OCI-LY7 (cell line): ENCODE measurements around the gene MN1.

Experiments used
- CTCF ChIP-seq: fragments of 200-600 bp; sonication (generic); conservative IDR thresholded peaks from 2 replicates; pipeline ENCODE4 v1.5.1; 2014; ENCODE audit warnings: mild to moderate bottlenecking, antibody characterized with exemption, low read length, moderate library complexity, mixed read lengths
- EZH2phosphoT487 ChIP-seq: fragments of 200-600 bp; sonication (generic); IDR thresholded peaks from 2 replicates; pipeline ENCODE4 v1.6.1; 2018; ENCODE audit warnings: low read depth, borderline replicate concordance, mild to moderate bottlenecking, mixed run types, antibody characterized with exemption, low read length, moderate library complexity, mixed read lengths

DNA sequence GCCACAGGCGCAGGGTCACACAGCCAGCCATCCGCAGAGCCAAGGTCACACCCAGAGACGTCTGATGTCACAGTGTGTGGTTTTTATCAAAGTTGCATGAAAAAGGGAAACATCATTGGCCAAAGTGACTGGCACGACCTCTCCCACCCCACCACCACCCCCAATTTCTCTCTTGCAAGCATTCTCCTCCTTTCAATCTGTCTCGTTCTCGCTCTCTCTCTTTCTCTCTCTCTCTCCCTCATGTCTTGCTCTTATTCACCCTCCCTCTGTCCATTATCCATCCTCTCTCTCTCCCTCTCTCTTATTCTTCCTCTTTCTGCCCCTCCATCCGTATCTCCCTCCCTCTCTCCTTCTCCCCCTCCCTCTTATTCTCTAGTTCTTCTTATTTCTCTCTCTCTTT lies 40.6 kb downstream of the MN1 start:
- TF ChIP-seq CTCF (no peak), EZH2phosphoT487 (no peak)
